Activated CD4-positive, alpha-beta T cell treated with anti-CD3 and anti-CD28 coated beads, Interleukin-2, amount 50 U/mL, for 24 hours (primary cell): ENCODE results near the gene IL17B.
A peak's percentile ranks its signal among the peaks of the same experiment; 100 is the strongest.
"Not testable (repeated sequence)": the region's sequence is repeated elsewhere in the genome, so short reads cannot be mapped to it uniquely, and the experiment has no call there.

Experiments
- DNase-seq, 2 donors: peaks; one replicate each; pipeline ENCODE4 v3.0.0-alpha.2; 2020; ENCODE audit warnings: low read depth in 1 of 2, low spot score in 1 of 2

IL17B gene

DNA sequence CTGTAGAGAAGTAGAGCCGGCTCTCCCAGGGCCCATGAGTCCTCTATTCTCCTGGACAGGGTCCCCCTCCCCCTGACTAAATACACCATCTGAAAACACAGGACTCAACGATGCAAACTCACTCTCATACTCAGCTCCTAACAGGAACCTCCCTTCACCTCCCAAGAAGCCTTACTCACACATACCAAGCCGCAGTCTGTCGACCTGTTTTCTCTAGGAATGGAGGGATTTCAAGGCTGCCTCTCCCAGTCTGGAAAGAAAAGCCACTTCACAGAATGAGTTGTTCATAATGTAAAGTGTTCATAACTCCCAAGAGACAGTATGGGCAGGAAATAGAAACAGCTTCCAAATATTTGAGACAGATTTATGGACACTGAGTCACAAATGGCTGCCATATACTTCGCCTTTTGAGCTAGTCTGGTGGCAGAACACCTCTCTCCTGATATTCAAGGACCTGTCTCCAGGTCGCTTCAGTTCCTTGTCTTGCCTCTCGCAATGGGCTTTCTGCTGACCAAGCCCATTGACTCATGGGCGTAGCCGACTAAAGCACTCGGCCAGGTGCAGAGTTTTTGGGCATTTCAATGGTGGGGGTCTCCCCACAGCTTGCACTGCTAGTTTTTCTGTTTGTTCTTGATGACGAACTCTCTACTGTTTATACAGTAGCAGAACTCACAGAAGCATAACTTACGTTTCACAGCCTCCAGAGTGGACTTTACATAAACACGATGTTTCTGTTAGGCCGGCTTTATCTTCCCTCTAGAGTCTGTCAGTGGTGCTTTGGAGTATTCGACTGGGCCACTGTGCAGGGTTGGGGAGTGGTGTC is 25.0 kb upstream of the IL17B start:
- DNase-seq, result no peak

DNA sequence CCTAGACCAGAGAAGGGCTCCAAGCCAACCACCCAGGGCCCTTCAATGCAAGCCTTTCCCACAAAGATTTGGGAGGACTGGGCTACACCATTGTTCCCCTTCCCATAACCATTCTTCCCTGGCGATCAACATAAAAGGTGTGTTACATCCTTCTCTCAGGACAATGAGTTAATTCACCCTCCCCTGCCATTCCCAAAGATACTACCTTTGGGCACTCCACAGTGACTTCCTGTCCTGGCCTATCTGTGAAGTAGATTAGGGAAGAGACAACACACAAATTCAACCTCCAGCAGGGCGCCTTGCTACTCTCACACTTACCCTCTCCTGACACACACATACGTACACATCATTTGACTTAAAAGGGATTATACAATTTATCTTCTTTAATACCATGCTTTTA is 23.2 kb upstream of the IL17B start:
- DNase-seq, result no peak

DNA sequence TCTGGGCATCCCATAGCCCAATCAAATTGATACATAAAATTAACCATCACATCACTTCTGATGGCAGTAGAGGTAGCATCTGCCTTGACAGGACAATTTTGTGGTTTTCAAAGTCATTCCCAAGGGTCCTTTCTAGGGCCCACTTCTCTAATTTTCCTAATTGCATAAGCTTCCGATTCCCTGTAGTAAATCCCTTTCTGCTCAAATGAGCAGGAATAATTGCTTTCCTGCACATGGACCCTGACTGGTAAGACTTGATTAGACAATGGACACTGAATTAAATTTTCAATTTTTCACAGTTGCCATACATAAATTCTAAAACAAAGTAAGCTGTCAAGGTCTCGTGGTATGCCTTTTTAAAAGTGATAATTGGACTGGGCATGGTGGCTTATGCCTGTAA is 22.0 kb upstream of the IL17B start:
- no peak for DNase-seq

DNA sequence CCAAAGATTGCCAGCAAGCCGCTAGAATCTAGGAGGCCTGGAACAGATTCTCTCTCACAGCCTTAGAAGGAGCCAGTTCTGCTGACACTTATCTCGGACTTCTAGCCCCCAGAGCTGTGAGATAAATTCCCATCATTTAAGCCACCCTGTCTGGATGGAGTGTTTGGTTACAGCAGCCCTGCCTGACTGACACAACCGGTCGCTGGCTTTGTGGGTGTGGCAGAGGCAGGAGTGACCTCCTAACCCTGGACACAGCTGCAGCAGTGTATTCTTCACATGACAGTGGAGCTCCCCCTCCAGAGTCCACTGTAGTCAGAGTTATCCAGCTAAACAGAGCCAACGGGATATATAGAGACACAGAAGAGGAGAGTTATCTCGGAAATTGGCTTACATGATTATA is 21.2 kb upstream of the IL17B start:
- DNase-seq, result no peak

DNA sequence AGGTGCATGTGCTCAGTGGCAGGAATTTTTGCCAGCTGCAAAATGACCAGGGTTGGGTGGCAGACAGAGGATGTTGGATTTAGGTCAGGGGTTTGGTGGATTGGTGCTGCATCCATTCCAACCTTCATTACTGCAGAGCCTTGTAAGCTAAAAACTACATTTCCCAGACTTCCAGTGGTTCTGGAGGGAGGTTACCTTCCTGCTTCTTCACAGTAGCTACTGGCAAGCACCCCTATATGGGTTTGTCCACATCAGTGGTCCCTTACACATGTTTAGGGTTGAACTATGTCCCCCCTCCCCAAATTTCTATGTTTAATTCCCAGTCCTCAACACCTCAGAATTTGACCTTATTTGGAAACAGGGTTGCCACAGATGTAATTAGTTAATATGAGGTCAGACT is 20.7 kb upstream of the IL17B start:
- DNase-seq, result no peak

DNA sequence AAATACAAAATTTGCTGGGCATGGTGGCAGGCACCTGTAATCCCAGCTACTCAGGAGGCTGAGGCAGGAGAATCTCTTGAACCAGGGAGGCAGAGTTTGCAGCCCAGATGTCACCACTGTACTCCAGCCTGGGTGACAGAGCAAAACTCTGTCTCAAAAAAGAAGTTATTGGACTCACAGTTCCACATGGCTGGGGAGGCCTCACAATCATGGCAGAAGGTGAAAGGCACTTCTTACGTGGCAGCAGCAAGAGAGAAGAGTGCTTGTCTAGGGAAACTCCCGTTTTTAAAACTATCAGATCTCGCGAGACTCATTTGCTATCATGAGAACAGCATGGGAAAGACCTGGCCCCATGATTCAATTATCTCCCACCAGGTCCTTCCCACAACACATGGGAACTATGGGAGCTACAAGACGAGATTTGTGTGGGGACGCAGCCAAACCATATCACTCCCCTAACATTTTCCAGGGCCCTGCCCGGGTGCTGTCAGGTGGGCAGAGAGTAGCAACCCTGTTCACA is 19.7 kb upstream of the IL17B start:
- not testable (repeated sequence) for DNase-seq

DNA sequence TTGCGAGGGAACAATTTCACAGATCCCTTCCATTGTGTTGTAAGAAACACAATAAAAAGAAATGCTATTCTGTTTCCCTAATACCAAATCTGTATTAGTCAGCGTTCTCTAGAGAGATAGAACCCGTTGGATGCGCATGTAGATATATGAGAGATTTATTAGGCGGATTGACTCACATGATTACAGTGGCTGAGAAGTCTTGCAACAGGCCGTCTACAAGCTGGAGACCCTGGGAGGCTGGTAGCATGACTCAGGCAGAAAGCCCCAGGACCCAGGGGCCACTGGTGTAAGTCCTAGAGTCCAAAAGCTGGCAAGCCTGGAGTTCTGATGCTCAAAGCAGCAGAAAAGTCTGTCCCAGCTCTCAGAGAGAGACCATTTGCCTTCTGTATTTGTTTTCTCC is 18.4 kb upstream of the IL17B start:
- DNase-seq, result no peak

DNA sequence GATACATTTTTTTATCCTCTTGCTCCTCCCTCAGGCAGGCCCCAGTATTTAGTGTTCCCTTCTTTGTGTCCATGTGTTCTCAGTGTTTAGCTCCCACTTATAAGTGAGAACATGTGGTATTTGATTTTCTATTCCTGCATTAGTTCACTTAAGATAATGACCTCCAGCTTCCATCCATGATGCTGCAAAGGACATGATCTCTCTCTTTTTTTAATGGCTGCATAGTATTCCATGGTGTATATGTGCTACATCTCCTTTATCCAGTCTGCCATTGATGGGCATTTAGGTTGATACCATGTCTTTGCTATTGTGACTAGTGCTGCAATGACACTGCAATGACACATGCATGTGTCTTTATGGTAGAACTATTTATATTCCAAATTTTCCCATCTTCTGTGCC is 15.9 kb upstream of the IL17B start:
- not testable (repeated sequence) for DNase-seq

DNA sequence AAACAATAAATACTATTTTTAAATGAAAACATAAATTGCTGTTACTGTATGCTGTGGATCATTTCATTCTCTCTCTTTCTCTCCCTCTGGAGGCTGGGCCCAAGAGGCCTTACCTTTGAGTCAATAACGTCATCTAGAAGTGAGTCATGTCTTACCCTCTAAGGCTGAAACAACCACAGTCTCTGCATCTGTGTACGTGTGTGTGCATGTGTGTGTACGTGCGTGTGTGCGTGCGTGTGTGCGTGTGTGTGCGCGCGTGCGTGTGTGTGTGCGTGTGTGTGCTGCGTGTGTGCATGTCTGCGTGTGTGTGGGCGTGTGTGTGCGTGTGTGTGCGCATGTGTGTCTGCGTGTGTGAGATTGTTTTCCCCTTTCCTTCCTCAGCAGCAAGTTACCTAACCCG is 13.6 kb upstream of the IL17B start:
- no peak for DNase-seq

DNA sequence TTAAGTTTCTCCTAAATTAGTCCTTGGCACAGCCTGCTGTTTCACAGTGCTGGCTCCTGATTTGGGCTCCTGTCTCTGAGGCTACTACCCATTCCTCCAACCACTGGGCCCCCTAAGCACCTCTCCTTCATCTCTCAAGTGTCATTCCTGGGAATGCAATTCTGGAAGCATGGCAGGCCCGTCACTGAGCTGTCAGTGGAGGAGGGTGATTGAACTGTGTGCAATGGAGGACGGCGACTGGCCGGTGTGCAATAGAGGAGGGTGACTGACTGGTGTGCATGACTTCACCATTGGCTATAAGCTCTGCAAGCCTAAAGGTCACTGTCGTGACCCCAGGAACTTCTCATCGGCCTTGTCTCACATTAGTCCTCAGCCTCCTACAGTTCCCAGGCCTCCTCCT is 12.4 kb upstream of the IL17B start:
- no peak for DNase-seq

DNA sequence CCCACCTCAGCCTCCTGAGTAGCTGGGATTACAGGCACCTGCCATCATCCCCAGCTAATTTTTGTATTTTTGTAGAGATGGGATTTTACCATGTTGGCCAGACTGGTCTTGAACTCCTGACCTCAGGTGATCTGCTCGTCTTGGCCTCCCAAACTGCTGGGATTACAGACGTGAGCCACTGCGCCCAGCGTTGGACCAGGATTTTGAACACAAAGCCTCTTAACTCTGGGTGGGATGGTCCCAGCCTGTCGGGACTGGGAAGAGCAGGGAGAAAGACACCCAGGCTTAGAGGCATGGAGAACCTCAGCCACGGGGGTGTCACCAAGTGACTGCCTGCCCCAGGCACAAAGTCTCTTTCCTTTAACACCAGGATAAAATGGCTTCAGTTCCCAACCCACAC is 12.0 kb upstream of the IL17B start:
- not testable (repeated sequence) for DNase-seq

DNA sequence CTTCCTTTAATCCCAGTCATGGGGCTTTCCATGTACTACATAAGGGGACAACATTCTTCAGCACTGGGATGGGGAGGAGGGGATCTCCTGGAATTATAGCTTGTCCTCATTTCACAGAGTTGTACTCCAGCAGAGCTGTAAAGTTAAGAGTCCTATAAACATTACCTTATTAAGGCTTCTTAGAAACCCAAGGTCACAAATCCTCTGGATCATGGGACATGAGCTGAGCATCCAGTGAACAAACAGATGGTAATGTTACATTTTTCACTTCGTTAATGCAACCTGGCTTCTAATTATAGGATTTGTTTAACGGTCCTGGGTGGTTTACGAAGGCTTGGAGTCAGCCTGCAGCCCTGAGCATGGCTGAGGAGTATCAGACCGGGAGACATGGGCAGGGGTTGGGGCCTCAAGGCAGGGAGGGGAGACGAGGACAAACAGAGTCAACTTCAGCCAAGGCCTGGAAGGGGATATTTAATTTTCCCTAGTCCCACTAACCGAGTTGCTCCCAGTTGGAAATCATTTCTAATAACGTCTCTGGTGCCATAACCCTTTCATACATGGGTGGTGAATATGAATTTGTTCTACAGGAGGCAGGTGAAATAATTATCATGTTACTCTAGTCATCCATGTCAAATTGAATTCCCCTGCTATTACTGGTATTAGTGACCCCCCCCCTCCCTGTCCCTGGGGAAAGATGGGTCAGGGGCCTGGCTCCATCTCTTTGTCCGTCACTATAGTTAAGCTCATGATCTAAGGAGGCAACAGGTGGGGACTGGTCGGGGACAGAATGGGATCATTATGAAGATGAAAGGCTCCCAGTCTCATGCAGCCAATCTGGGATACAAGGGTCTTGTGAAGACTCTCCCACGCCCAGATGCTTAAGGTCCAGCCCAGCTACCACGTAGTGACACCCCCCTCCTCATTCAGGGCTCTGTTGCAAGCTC is 10.7 kb upstream of the IL17B start:
- no peak for DNase-seq

DNA sequence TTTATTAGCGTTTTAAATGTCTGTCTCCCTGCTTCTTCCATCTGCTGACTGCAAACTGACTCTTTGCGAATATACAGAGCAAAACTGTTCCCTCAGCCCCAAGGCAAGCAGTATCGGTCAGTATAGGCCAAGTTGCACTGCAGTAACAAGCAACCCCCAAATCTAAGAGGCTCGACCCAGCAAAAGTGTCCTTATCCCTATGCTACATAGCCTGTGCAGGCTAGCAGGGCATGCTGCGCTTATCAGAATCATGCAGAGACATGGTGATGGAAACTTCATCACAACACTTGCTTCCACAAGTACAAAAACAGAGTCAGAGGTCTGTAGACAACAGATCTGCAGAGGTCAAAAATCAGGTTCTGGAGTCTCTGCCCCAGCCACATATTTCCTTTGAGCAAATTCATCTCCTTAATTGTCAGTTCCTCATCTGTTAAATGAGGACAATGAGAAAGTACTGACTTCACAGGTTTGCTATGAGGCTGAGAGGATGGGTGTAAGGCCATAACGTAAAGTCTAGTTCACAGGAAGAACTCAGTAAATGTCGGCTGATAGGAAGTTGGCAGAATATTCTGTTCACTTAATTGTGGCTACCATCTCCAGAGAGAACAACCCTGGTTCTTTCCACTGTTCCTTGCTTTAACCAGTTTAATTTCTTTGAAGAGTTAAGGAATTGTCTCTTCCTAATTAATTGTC is 9.6 kb upstream of the IL17B start:
- DNase-seq, result no peak

DNA sequence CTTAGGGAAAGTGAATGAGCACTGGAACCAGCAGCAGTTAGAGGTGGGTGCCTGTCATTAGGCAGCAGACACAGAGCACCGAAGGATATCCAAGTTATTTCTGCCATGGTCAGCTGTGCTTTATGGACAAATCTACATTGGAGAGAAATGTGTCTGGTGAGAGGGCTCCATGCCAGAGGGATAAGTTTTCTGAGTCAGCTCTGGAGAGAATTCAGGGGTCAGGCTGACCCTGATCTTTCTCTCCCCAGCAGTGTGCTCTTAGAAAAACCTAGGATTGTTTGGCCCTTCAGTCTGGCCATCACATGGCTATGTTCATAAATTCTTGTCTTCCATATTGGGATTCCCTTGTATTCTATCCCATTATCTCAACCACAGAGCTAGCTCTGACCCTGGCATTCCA is 8.9 kb upstream of the IL17B start:
- DNase-seq, result no peak

DNA sequence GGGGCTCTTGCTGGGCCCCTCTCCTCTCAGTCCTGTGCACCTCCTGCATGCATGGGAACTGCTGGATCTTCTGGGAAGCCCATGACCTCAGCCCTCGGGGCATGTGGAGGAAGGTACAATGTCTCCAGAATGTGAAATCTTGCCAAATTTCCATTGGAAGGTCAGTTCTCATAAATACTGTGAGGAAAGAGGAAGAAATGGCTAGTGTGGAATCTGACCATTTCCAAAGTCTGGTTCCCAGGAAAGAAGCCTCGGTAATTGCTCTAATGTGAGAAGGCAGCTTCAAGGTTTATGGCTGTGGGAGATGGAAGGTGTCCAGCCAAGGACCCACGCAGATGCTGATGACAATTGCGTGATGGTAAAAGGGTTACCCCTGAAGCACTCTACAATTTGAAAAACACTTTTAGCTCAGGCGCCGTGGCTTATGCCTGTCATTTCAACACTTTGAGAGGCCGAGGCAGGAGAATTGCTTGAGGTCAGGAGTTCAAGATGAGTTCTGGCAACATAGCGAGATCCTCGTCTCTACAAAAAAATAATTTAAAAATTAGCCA is 8.1 kb upstream of the IL17B start:
- no peak for DNase-seq

DNA sequence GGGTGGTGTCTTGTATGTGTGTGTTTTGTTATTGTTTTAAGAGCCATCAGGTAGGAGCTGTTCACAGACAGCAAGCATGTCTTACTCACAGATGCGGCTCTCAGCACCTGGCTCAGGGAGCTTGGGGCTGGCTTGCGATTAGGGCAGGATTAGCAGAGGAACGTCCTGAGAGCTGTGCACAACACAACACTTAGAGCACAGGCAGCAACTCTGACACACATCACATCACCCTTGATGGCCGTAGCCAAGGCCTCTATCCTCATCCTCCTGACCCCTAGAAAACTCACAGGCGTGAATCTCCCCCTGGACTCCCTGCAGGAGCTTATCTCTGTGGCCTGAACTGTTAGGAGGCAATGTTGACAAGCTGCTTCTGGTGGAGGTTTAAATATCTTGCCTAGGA is 7.1 kb upstream of the IL17B start:
- no peak for DNase-seq

DNA sequence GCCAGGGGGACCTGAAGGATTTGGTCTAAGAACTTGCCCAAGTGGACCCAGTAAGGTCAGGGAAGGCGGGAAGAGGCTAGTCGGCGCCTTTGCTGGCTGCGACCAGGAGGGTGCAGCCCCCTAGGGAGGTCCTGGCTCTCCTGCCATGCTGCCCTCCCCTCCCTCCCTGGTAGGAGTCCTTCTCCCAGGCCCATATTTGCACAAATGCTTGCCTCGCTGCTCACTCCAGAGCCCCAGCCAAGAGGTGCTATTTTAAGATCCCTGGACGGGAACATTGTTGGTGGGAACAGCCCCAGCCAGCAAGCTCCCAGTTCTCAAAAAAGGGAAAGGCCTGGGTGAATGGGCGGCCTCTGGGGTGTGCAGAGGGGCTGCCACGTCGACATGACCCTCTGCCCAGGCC is 4.3 kb upstream of the IL17B start:
- DNase-seq, result no peak

DNA sequence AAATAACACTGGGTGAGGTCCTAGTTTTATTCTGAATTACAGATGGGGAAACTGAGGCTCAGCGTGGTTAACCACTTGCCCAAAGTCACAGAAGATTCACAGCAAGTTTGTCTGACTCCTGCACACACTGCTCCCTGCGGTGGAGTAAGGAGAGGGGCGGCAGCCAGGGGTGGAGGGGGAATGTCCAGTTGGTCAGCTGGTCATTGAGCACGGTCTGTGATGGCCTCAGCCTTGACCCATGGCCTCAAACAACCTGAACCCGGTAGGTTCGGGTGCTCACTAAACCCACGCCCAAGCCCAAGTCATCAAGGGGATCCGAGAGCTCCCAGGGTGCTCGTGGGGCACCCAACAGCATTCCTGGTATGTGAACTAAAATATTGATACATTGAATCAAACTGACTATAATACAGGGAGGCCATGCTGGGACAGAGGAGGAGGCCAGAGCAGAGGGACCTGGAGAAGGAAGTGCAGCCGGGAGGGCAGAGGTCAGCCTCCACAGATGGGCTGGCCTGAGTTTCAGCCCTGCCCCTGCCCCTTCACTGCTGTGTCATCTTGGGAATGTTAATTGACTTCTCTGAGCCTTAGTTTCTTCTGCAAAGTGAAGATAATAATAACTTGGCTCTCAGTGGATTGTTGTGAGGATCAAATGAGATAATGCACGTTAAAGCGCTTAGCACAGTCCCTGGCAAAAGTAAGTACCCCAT is 3.6 kb upstream of the IL17B start:
- no peak for DNase-seq

DNA sequence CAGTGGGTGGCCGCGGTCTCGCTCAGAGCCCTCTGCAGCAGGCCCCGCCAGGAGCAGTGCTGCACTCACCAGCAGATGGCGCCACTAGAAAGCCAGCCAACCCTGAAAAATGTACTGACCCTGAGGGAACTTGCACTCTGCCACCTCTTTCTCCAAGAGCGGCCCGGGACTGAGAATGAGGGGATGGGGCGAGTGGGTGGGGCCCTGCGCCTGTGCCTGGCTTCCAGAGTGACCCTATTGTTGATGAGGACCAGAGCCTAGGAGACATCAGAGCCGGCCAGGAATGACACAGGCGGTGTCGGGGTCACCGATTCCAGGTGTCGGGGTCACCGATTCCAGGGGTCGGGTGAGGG is 2.9 kb upstream of the IL17B start:
- peak; percentile 64 to 68 for DNase-seq

DNA sequence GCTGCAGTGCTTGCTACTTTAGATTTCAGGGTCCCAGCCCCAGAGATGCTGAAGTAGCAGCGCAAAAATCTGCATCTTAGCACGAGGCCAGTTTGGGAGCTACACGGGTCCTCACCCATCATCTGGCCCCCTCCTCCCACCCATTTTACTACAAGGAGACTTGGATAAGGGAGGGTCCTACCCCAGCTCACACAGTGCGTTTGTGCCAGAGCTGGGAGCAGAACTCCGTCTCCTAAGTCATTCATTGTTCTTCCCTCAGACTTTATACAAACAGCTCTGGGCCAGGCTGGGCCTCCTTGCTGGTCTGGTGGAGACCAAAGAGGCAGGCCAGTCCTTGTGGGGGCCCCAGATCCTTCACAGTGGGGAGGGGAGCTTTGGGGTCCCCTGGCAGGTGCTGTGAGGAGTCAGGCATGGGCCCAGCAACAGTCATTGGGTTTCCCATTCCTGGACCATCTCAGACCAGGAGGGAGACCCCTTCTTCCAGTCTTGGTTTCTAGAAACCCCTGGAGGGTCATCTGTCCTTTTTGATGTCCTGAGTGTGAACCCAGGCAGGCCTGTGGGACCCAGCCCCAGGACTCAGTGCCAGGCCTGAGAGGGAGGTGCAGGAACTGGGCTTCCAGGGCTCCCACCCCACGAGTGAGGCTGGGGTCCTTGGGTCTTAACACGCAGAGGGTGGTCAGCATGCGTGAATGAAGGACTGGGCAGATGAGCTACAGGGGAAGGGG is 2.3 kb upstream of the IL17B start:
- DNase-seq, result no peak
